HCT116 (cell line): Measurements from ENCODE around the gene BMAL1. TPM values are rescaled to one million over a fixed set of nuclear protein-coding genes. Genes with fewer than 3 reads are reported as not detected.

Source experiments
- ATAC-seq: fragments of 200-7000 bp; cut with Tn5 transposase; 2 replicates; pipeline ENCODE4 v1.9.1; 2020; ENCODE audit warnings: mild to moderate bottlenecking, moderate library complexity
- BruUV-seq: library from RNA; stranded (reverse); fragments of 400-500 nt; replicated peaks from 2 replicates; lab custom pipeline; 2021; lab: Mats Ljungman, UMichigan
- CTCF ChIA-PET: fragments of 300-600 bp; sonication (Branson Sonifier 250); formaldehyde crosslinking; loops from one replicate; lab custom pipeline; 2021; ENCODE audit warnings: antibody characterized with exemption; lab: Charles Lee
- POLR2A ChIA-PET: fragments of 300-600, 350-600 bp; sonication (Branson Sonifier 250); formaldehyde crosslinking; loops from one replicate; lab custom pipeline; 2021; ENCODE audit warnings: antibody characterized with exemption; lab: Charles Lee
- RAD21 ChIA-PET, 2 experiments: fragments of 300-600 bp; sonication (Branson Sonifier 250); formaldehyde crosslinking; loops; one replicate each; lab custom pipeline; 2023; ENCODE audit warnings: low total read pairs in 2 of 2; ENCODE audit not compliant: uncharacterized antibody in 2 of 2, unreplicated experiment in 2 of 2, low non-redundant PET in 1 of 2; lab: Charles Lee
- DNase-seq: peaks from one replicate; pipeline ENCODE4 v3.0.0-alpha.2; 2010; ENCODE audit warnings: low read depth, low spot score
- H2AFZ ChIP-seq: fragments of 200-600 bp; shearing (Covaris generic), sonication (generic); 2 replicates; pipeline ENCODE4 v1.6.1; 2017; ENCODE audit warnings: low read depth, mixed run types, mixed read lengths, antibody characterized with exemption, low read length; ENCODE audit not compliant: poor library complexity, severe bottlenecking
- H3K27ac ChIP-seq: 2 replicates; pipeline ENCODE4 v1.5.1; 2012; ENCODE audit warnings: low read depth, low read length
- H3K27me3 ChIP-seq: fragments of 200-600 bp; sonication (generic); 2 replicates; pipeline ENCODE4 v1.6.1; 2016; ENCODE audit warnings: mixed run types, low read length, mixed read lengths; ENCODE audit not compliant: insufficient read depth
- H3K36me3 ChIP-seq, 2 experiments: fragments of 200-500 bp in 1 of 2; fragments of 200-600 bp in 1 of 2; sonication (Bioruptor generic) in 1 of 2; sonication (generic) in 1 of 2; 2 replicates each; pipeline versions ENCODE4 v1.5.1 to v1.6.1; 2014 to 2016; ENCODE audit warnings: low read length in 2 of 2, inconsistent platforms in 1 of 2, mixed read lengths in 1 of 2, mixed run types in 1 of 2; ENCODE audit not compliant: insufficient read depth in 2 of 2, control insufficient read depth in 1 of 2
- H3K4me1 ChIP-seq, 2 experiments: fragments of 200-600 bp in 1 of 2; sonication (generic) in 1 of 2; 2 replicates each; pipeline versions ENCODE4 v1.5.1 to v1.6.1; 2012 to 2017; ENCODE audit warnings: low read length in 2 of 2, inconsistent platforms in 1 of 2, mild to moderate bottlenecking in 1 of 2, mixed read lengths in 1 of 2, mixed run types in 1 of 2, moderate library complexity in 1 of 2; ENCODE audit not compliant: insufficient read depth in 2 of 2, control insufficient read depth in 1 of 2
- H3K4me2 ChIP-seq: fragments of 200-600 bp; sonication (generic); 2 replicates; pipeline ENCODE4 v1.6.1; 2017; ENCODE audit warnings: mixed run types, low read length, mixed read lengths
- H3K4me3 ChIP-seq, 2 experiments: fragments of 200-600 bp in 1 of 2; sonication (generic) in 1 of 2; replicated peaks in 1 of 2; 2 replicates each; pipeline ENCODE4 v1.5.1; 2011 to 2016; ENCODE audit warnings: low read length in 2 of 2, control low read depth in 1 of 2, low read depth in 1 of 2, mild to moderate bottlenecking in 1 of 2, mixed read lengths in 1 of 2, mixed run types in 1 of 2
- H3K79me2 ChIP-seq: fragments of 200-600 bp; sonication (generic); 2 replicates; pipeline ENCODE4 v1.6.1; 2017; ENCODE audit warnings: mild to moderate bottlenecking, mixed run types, low read length, moderate library complexity, mixed read lengths; ENCODE audit not compliant: insufficient read depth
- H3K9ac ChIP-seq: fragments of 200-600 bp; sonication (generic); 2 replicates; pipeline ENCODE4 v1.6.1; 2016; ENCODE audit warnings: low read length, mixed read lengths
- H3K9me2 ChIP-seq: fragments of 200-600 bp; sonication (generic), shearing (Covaris generic); 2 replicates; pipeline ENCODE4 v1.6.1; 2017; ENCODE audit warnings: mixed run types, mild to moderate bottlenecking, moderate library complexity; ENCODE audit not compliant: insufficient read depth
- H3K9me3 ChIP-seq, 2 experiments: fragments of 200-500 bp in 1 of 2; fragments of 200-600 bp in 1 of 2; sonication (Bioruptor generic) in 1 of 2; sonication (generic) in 1 of 2; 2 replicates each; pipeline ENCODE4 v1.6.1; 2014 to 2017; ENCODE audit warnings: low read length in 2 of 2, mixed read lengths in 2 of 2, inconsistent platforms in 1 of 2, low read depth in 1 of 2, mild to moderate bottlenecking in 1 of 2, mixed run types in 1 of 2, moderate library complexity in 1 of 2; ENCODE audit not compliant: control insufficient read depth in 1 of 2, insufficient read depth in 1 of 2
- H4K20me1 ChIP-seq: fragments of 200-600 bp; sonication (generic), shearing (Covaris generic); 2 replicates; pipeline ENCODE4 v1.6.1; 2017; ENCODE audit warnings: mixed run types, mild to moderate bottlenecking, moderate library complexity; ENCODE audit not compliant: insufficient read depth
- CEBPB ChIP-seq: IDR thresholded peaks from 2 replicates; pipeline ENCODE4 v1.6.1; 2012; ENCODE audit warnings: low read depth
- EGR1 ChIP-seq: IDR thresholded peaks from 2 replicates; pipeline ENCODE4 v1.6.1; 2012; ENCODE audit warnings: low read depth
- ELF1 ChIP-seq: IDR thresholded peaks from 2 replicates; pipeline ENCODE4 v1.6.1; 2012; ENCODE audit warnings: low read depth, borderline replicate concordance
- EZH2 ChIP-seq: fragments of 200-600 bp; sonication (generic); IDR thresholded peaks from 2 replicates; pipeline ENCODE4 v1.6.1; 2017; ENCODE audit warnings: antibody characterized with exemption, mixed run types
- EZH2phosphoT487 ChIP-seq: fragments of 200-600 bp; IDR thresholded peaks from 2 replicates; pipeline ENCODE4 v1.6.1; 2018; ENCODE audit warnings: antibody characterized with exemption, borderline replicate concordance
- POLR2A ChIP-seq: IDR thresholded peaks from 2 replicates; pipeline ENCODE4 v1.7.0; 2011; ENCODE audit warnings: borderline replicate concordance; ENCODE audit not compliant: insufficient read depth, insufficient read length; ENCODE audit errors: extremely low read depth
- RAD21 ChIP-seq: IDR thresholded peaks from 2 replicates; pipeline ENCODE4 v1.6.1; 2012; ENCODE audit warnings: low read depth, mild to moderate bottlenecking
- SIN3A ChIP-seq: IDR thresholded peaks from 2 replicates; pipeline ENCODE4 v1.6.1; 2012; ENCODE audit warnings: low read depth
- SP1 ChIP-seq: IDR thresholded peaks from 2 replicates; pipeline ENCODE4 v1.6.1; 2012; ENCODE audit warnings: low read depth
- TCF7L2 ChIP-seq: IDR thresholded peaks from 2 replicates; pipeline ENCODE4 v1.7.0; 2011; ENCODE audit warnings: borderline replicate concordance, inconsistent platforms; ENCODE audit not compliant: insufficient read depth, insufficient read length; ENCODE audit errors: extremely low read depth
- ZFX ChIP-seq: fragments of 450-650 bp; IDR thresholded peaks from 2 replicates; pipeline ENCODE4 v1.6.1; 2017
- intact Hi-C: fragments of 100-400 bp; cut with micrococcal nuclease; formaldehyde crosslinking; loops from 2 replicates; pipeline ENCODE4 v1.10.0; 2022
- total RNA-seq: library from RNA; stranded (reverse); gene quantifications from one replicate; pipeline ENCODE4 v1.2.1, GENCODE V29; 2021; ENCODE audit not compliant: unreplicated experiment
- TF ChIP-seq, protein P1 (sequence below): IDR thresholded peaks from 2 replicates; pipeline ENCODE4 v1.6.1; 2012
- TF ChIP-seq, protein P2 (sequence below), 3 experiments: fragments of 200-600 bp in 1 of 3; sonication (generic) in 1 of 3; IDR thresholded peaks in 2 of 3; conservative IDR thresholded peaks in 1 of 3; 2 replicates each; pipeline ENCODE4 v1.5.1; 2012 to 2017; ENCODE audit warnings: low read depth in 2 of 3, low read length in 2 of 3, antibody characterized with exemption in 1 of 3, borderline replicate concordance in 1 of 3, control low read depth in 1 of 3, mild to moderate bottlenecking in 1 of 3, mixed read lengths in 1 of 3, mixed run types in 1 of 3, moderate library complexity in 1 of 3; ENCODE audit not compliant: insufficient read depth in 1 of 3
- TF ChIP-seq, protein P3 (sequence below): IDR thresholded peaks from 2 replicates; pipeline ENCODE4 v1.6.1; 2011; ENCODE audit warnings: mild to moderate bottlenecking, low read length, moderate library complexity; ENCODE audit not compliant: insufficient replicate concordance; ENCODE audit errors: extremely low read depth

BMAL1 gene
- total RNA-seq, 1 experiment from 2014 or later: 17.6 TPM

DNA sequence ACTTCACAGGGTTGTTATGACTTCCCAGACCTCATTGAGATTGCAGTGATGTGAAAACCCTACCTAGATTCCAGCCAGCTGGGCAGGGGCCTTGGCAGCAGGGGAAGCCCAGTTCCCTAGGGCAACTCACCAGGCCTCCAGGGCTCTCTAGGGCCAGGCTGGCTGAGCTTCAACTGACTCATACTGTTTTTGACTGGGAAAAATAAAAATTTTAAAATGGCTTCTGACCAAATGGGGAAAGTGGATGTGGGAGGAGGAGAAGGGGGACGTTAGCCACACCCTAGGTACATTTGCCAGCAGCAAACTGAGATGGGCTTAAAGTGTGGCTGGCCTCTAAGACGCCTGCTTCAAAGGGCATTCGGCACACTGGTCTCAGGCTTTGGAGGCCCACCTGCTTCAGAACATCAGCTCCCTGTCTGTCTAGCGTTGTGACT, 39.0 kb downstream of the BMAL1 start:
- no TSS peak for BruUV-seq
- intact Hi-C loops: no loop called here
- Histone ChIP-seq H3K79me2 (no peaks in the 10 kb centered on the region), H3K4me3 (no peak overlapping the region), H4K20me1 (no peaks in the 10 kb centered on the region), H3K9me2 (no peaks in the 10 kb centered on the region)
- POLR2A ChIA-PET: no interaction called here
- no peak for TF ChIP-seq EZH2
- TF ChIP-seq, protein P1, sequence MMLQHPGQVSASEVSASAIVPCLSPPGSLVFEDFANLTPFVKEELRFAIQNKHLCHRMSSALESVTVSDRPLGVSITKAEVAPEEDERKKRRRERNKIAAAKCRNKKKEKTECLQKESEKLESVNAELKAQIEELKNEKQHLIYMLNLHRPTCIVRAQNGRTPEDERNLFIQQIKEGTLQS: no peak
- TF ChIP-seq, all 23 proteins: peak for 0
- H3K36me3 ChIP-seq: no peaks in the 10 kb centered on the region
- no peak overlapping the region for H3K9ac ChIP-seq
- H2AFZ ChIP-seq: no peak overlapping the region
- no peaks in the 10 kb centered on the region; a peak in 1 of 4 replicates for H3K4me1 ChIP-seq
- H3K27me3 ChIP-seq: no peaks in the 10 kb centered on the region
- H3K4me2 ChIP-seq: no peak overlapping the region
- no peaks in the 10 kb centered on the region for H3K9me3 ChIP-seq
- CTCF ChIA-PET: no interaction called here
- no peak overlapping the region for H3K27ac ChIP-seq
- ATAC-seq (no peak), DNase-seq (no peak)
- RAD21 ChIA-PET: no interaction called here

DNA sequence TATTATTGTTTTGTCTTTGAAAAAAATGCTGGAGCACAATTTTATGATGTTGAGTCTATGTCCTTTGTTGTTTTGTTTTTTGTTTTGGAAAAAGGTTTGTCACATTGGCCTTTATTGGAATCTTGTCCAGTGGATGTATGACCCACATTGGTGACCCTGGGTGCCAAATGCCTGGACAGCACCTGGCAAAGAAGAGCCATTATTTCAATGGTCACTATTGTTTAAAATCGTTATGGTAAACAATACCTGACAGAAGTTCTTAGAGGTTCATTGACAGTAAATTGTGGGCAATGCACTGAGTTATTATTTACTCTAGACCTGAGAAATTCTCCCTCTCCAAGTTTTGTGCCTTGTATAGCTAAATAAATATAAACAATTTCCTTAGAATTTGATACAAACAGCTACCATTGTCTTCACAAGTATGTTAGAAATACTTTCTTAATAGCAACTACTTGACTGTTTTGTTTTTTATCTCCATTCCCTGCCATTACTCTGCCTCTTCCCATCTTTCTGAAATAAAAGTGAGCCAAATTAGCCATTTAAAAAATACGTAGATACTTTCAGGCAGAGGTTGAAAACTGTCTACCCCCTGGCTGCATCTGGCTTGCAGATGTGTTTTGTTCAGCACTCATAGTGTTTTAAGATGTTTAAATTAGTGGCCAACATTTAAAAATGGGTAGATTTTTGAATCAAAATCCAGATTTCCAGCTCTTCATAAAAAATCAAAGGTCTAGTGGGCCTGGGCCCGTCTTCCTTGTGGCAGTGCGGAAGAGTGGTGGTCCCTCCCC, 39.9 kb downstream of the BMAL1 start:
- ATAC-seq (no peak), DNase-seq (no peak)
- Histone ChIP-seq H3K36me3 (no peaks in the 10 kb centered on the region), H3K9me2 (no peaks in the 10 kb centered on the region), H3K27me3 (no peaks in the 10 kb centered on the region), H3K4me3 (no peak overlapping the region), H3K9ac (no peak overlapping the region), H3K27ac (no peak overlapping the region), H2AFZ (no peak overlapping the region), H3K9me3 (no peaks in the 10 kb centered on the region), H3K4me1 (no peaks in the 10 kb centered on the region; a peak in 1 of 4 replicates), H4K20me1 (no peaks in the 10 kb centered on the region), H3K79me2 (no peaks in the 10 kb centered on the region), H3K4me2 (no peak overlapping the region)
- intact Hi-C loops: no loop called here
- TF ChIP-seq ZFX (no peak), SIN3A (no peak), ELF1 (no peak), EZH2 (no peak), POLR2A (no peak), EGR1 (no peak), CEBPB (no peak), SP1 (no peak), RAD21 (no peak), TCF7L2 (no peak), EZH2phosphoT487 (no peak)
- TF ChIP-seq, protein P2, sequence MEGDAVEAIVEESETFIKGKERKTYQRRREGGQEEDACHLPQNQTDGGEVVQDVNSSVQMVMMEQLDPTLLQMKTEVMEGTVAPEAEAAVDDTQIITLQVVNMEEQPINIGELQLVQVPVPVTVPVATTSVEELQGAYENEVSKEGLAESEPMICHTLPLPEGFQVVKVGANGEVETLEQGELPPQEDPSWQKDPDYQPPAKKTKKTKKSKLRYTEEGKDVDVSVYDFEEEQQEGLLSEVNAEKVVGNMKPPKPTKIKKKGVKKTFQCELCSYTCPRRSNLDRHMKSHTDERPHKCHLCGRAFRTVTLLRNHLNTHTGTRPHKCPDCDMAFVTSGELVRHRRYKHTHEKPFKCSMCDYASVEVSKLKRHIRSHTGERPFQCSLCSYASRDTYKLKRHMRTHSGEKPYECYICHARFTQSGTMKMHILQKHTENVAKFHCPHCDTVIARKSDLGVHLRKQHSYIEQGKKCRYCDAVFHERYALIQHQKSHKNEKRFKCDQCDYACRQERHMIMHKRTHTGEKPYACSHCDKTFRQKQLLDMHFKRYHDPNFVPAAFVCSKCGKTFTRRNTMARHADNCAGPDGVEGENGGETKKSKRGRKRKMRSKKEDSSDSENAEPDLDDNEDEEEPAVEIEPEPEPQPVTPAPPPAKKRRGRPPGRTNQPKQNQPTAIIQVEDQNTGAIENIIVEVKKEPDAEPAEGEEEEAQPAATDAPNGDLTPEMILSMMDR (IDR thresholded peaks at IDR 0.05 in 2 of 3, conservative IDR thresholded peaks at IDR 0.05 in 1 of 3; ENCODE audit: borderline replicate concordance in 1 of 3, insufficient read depth in 1 of 3, low read depth in 2 of 3, low read length in 2 of 3): no peak
- TF ChIP-seq, protein P1: no peak
- TF ChIP-seq, protein P3, sequence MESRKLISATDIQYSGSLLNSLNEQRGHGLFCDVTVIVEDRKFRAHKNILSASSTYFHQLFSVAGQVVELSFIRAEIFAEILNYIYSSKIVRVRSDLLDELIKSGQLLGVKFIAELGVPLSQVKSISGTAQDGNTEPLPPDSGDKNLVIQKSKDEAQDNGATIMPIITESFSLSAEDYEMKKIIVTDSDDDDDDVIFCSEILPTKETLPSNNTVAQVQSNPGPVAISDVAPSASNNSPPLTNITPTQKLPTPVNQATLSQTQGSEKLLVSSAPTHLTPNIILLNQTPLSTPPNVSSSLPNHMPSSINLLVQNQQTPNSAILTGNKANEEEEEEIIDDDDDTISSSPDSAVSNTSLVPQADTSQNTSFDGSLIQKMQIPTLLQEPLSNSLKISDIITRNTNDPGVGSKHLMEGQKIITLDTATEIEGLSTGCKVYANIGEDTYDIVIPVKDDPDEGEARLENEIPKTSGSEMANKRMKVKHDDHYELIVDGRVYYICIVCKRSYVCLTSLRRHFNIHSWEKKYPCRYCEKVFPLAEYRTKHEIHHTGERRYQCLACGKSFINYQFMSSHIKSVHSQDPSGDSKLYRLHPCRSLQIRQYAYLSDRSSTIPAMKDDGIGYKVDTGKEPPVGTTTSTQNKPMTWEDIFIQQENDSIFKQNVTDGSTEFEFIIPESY: no peak
- BruUV-seq: no TSS peak
- POLR2A ChIA-PET: interaction anchor here (1.2 to 1.3 kb wide), 2 partner anchors 15 to 31 kb away, joined by 3 to 4 read pairs; no protein-coding TSS in a partner anchor
- CTCF ChIA-PET: no interaction called here
- RAD21 ChIA-PET: no interaction called here
